ENCODE measurements around the gene OBSCN. TPM values are rescaled to one million over a fixed set of nuclear protein-coding genes. Genes with fewer than 3 reads are reported as not detected.
"Not testable (repeated sequence)": the region's sequence is repeated elsewhere in the genome, so short reads cannot be mapped to it uniquely, and the experiment has no call there.

OBSCN gene
- total RNA-seq, 2 experiments from 2014 or later = 14.3 to 14.9 TPM

- intact Hi-C loops (cut with micrococcal nuclease) = no loop called here
- CTCF ChIA-PET = interaction anchor here (0.6 kb wide), 1 partner anchor 10 kb away, joined by 3 read pairs; no protein-coding TSS in a partner anchor
- no peak overlapping the region for H3K27ac Mint-ChIP-seq
- no peak overlapping the region for H3K4me3 Mint-ChIP-seq
- H3K36me3 Mint-ChIP-seq = peaks cover 63% of the 10 kb centered on the region
- peaks cover 16% of the 10 kb centered on the region for H3K9me3 Mint-ChIP-seq
- DNase-seq = no peak
- no peaks in the 10 kb centered on the region for H3K27me3 Mint-ChIP-seq
- H3K4me1 Mint-ChIP-seq (ENCODE audit: low read depth) = peaks cover 5% of the 10 kb centered on the region
- POLR2A ChIA-PET = no interaction called here
Observed at GRCh38 chr1:228234921-228235320, 27.1 kb downstream of the OBSCN start.

GRCh38 chr1:228236744-228237143 is 28.9 kb downstream of the OBSCN start:
- intact Hi-C loops (cut with micrococcal nuclease) = no loop called here
- peaks cover 29% of the 10 kb centered on the region for H3K9me3 Mint-ChIP-seq
- no peak overlapping the region for H3K27ac Mint-ChIP-seq
- peak; percentile 56 for DNase-seq
- H3K36me3 Mint-ChIP-seq = peaks cover 69% of the 10 kb centered on the region
- H3K4me3 Mint-ChIP-seq = no peak overlapping the region
- POLR2A ChIA-PET = no interaction called here
- peaks cover 5% of the 10 kb centered on the region for H3K4me1 Mint-ChIP-seq (ENCODE audit: low read depth)
- CTCF ChIA-PET = interaction anchor here (0.6 to 1.2 kb wide), 3 partner anchors 10 to 1039 kb away, joined by 3 to 4 read pairs (median 3); no protein-coding TSS in a partner anchor
- H3K27me3 Mint-ChIP-seq = no peaks in the 10 kb centered on the region

- CTCF ChIA-PET = no interaction called here
- no peak for DNase-seq
- H3K4me1 Mint-ChIP-seq (ENCODE audit: low read depth) = peaks cover 5% of the 10 kb centered on the region
- no peak overlapping the region for H3K27ac Mint-ChIP-seq
- H3K36me3 Mint-ChIP-seq = peaks cover 70% of the 10 kb centered on the region
- intact Hi-C loops (cut with micrococcal nuclease) = no loop called here
- POLR2A ChIA-PET = no interaction called here
- peaks cover 39% of the 10 kb centered on the region for H3K9me3 Mint-ChIP-seq
- H3K27me3 Mint-ChIP-seq = no peaks in the 10 kb centered on the region
- H3K4me3 Mint-ChIP-seq = no peak overlapping the region
Observed at GRCh38 chr1:228238007-228238406, 30.2 kb downstream of the OBSCN start.

GRCh38 chr1:228238461-228238860 is 30.6 kb downstream of the OBSCN start:
- ChIA-PET CTCF (no interaction called here), POLR2A (no interaction called here)
- peaks cover 5% of the 10 kb centered on the region for H3K4me1 Mint-ChIP-seq (ENCODE audit: low read depth)
- no peaks in the 10 kb centered on the region for H3K27me3 Mint-ChIP-seq
- intact Hi-C loops (cut with micrococcal nuclease) = no loop called here
- no peak for DNase-seq
- H3K4me3 Mint-ChIP-seq = no peak overlapping the region
- peaks cover 39% of the 10 kb centered on the region for H3K9me3 Mint-ChIP-seq
- H3K27ac Mint-ChIP-seq = no peak overlapping the region
- peaks cover 70% of the 10 kb centered on the region for H3K36me3 Mint-ChIP-seq

- CTCF ChIA-PET = no interaction called here
- Mint-ChIP-seq H3K27ac (no peak overlapping the region), H3K27me3 (no peaks in the 10 kb centered on the region), H3K36me3 (peaks cover 78% of the 10 kb centered on the region), H3K9me3 (peaks cover 52% of the 10 kb centered on the region), H3K4me1 (ENCODE audit: low read depth) (peaks cover 5% of the 10 kb centered on the region), H3K4me3 (no peak overlapping the region)
- intact Hi-C loops (cut with micrococcal nuclease) = no loop called here
- POLR2A ChIA-PET = no interaction called here
- no peak for DNase-seq
Observed at GRCh38 chr1:228240411-228241240, 32.8 kb downstream of the OBSCN start.

GRCh38 chr1:228241259-228241658 is 33.4 kb downstream of the OBSCN start:
- peaks cover 59% of the 10 kb centered on the region for H3K9me3 Mint-ChIP-seq
- no peak overlapping the region for H3K4me3 Mint-ChIP-seq
- H3K27ac Mint-ChIP-seq = no peak overlapping the region
- POLR2A ChIA-PET = no interaction called here
- intact Hi-C loops (cut with micrococcal nuclease) = no loop called here
- CTCF ChIA-PET = no interaction called here
- H3K4me1 Mint-ChIP-seq (ENCODE audit: low read depth) = peaks cover 9% of the 10 kb centered on the region
- DNase-seq = no peak
- H3K27me3 Mint-ChIP-seq = no peaks in the 10 kb centered on the region
- peaks cover 81% of the 10 kb centered on the region for H3K36me3 Mint-ChIP-seq

GRCh38 chr1:228242409-228242808 is 34.6 kb downstream of the OBSCN start:
- ChIA-PET POLR2A (no interaction called here), CTCF (interaction anchor here (0.6 kb wide), 1 partner anchor 230 kb away, joined by 3 read pairs; no protein-coding TSS in a partner anchor)
- Mint-ChIP-seq H3K4me3 (no peak overlapping the region), H3K4me1 (ENCODE audit: low read depth) (peaks cover 7% of the 10 kb centered on the region), H3K27me3 (no peaks in the 10 kb centered on the region), H3K9me3 (peaks cover 68% of the 10 kb centered on the region), H3K36me3 (peaks cover 85% of the 10 kb centered on the region), H3K27ac (no peak overlapping the region)
- intact Hi-C loops (cut with micrococcal nuclease) = no loop called here
- no peak for DNase-seq

- ChIA-PET CTCF (no interaction called here), POLR2A (no interaction called here)
- no peaks in the 10 kb centered on the region for H3K27me3 Mint-ChIP-seq
- intact Hi-C loops (cut with micrococcal nuclease) = no loop called here
- peaks cover 68% of the 10 kb centered on the region for H3K9me3 Mint-ChIP-seq
- H3K4me1 Mint-ChIP-seq (ENCODE audit: low read depth) = peaks cover 7% of the 10 kb centered on the region
- H3K27ac Mint-ChIP-seq = no peak overlapping the region
- no peak for DNase-seq
- peaks cover 87% of the 10 kb centered on the region for H3K36me3 Mint-ChIP-seq
- no peak overlapping the region for H3K4me3 Mint-ChIP-seq
Observed at GRCh38 chr1:228243093-228243492, 35.2 kb downstream of the OBSCN start.

GRCh38 chr1:228243989-228244388 is 36.1 kb downstream of the OBSCN start:
- H3K4me1 Mint-ChIP-seq (ENCODE audit: low read depth); H3K27me3 Mint-ChIP-seq; POLR2A ChIA-PET; CTCF ChIA-PET; H3K4me3 Mint-ChIP-seq; intact Hi-C loops (cut with micrococcal nuclease); DNase-seq; H3K27ac Mint-ChIP-seq: not testable (repeated sequence)
- peaks cover 68% of the 10 kb centered on the region for H3K9me3 Mint-ChIP-seq
- peaks cover 83% of the 10 kb centered on the region for H3K36me3 Mint-ChIP-seq

GRCh38 chr1:228245111-228245510 is 37.3 kb downstream of the OBSCN start:
- no peak for DNase-seq
- POLR2A ChIA-PET = interaction anchor here (0.6 kb wide), 1 partner anchor 1555 kb away, joined by 3 read pairs; no protein-coding TSS in a partner anchor
- CTCF ChIA-PET = no interaction called here
- intact Hi-C loops (cut with micrococcal nuclease) = no loop called here
- Mint-ChIP-seq H3K4me3 (no peak overlapping the region), H3K36me3 (peaks cover 76% of the 10 kb centered on the region), H3K27me3 (no peaks in the 10 kb centered on the region), H3K9me3 (peaks cover 68% of the 10 kb centered on the region), H3K4me1 (ENCODE audit: low read depth) (peaks cover 7% of the 10 kb centered on the region), H3K27ac (no peak overlapping the region)

GRCh38 chr1:228246216-228246900 is 38.5 kb downstream of the OBSCN start:
- Mint-ChIP-seq H3K9me3 (peaks cover 57% of the 10 kb centered on the region), H3K27ac (no peak overlapping the region), H3K4me1 (ENCODE audit: low read depth) (peaks cover 7% of the 10 kb centered on the region), H3K36me3 (peaks cover 69% of the 10 kb centered on the region), H3K4me3 (no peak overlapping the region), H3K27me3 (no peaks in the 10 kb centered on the region)
- ChIA-PET POLR2A (no interaction called here), CTCF (no interaction called here)
- intact Hi-C loops (cut with micrococcal nuclease) = no loop called here
- no peak for DNase-seq

GRCh38 chr1:228249513-228250305 is 41.9 kb downstream of the OBSCN start:
- POLR2A ChIA-PET = no interaction called here
- H3K4me3 Mint-ChIP-seq = no peak overlapping the region
- intact Hi-C loops (cut with micrococcal nuclease) = no loop called here
- no peaks in the 10 kb centered on the region for H3K27me3 Mint-ChIP-seq
- peaks cover 46% of the 10 kb centered on the region for H3K36me3 Mint-ChIP-seq
- H3K9me3 Mint-ChIP-seq = peaks cover 25% of the 10 kb centered on the region
- no peak overlapping the region for H3K27ac Mint-ChIP-seq
- CTCF ChIA-PET = interaction anchor here (0.6 kb wide), 1 partner anchor 60 kb away, joined by 4 read pairs; no protein-coding TSS in a partner anchor
- peaks cover 7% of the 10 kb centered on the region for H3K4me1 Mint-ChIP-seq (ENCODE audit: low read depth)
- DNase-seq = no peak
